T47D (cell line): ENCODE measurements around the gene TOR1AIP1.

Source experiments
- DNase-seq, 2 experiments: peaks; one replicate each; pipeline versions ENCODE4 v3.0.0 to v3.0.0-alpha.2; 2011 to 2012; ENCODE audit warnings: low read depth in 1 of 2, low spot score in 1 of 2
- JUND ChIP-seq: IDR thresholded peaks from 2 replicates; pipeline ENCODE4 v1.6.1; 2012; ENCODE audit warnings: low read depth
- in situ Hi-C: cut with HindIII; loops from 2 replicates; pipeline ENCODE4 v1.10.0; 2016; ENCODE audit warnings: low sequenced_read_pairs, low pct_unique_long_range_greater_than_20kb

The TOR1AIP1 gene

DNA sequence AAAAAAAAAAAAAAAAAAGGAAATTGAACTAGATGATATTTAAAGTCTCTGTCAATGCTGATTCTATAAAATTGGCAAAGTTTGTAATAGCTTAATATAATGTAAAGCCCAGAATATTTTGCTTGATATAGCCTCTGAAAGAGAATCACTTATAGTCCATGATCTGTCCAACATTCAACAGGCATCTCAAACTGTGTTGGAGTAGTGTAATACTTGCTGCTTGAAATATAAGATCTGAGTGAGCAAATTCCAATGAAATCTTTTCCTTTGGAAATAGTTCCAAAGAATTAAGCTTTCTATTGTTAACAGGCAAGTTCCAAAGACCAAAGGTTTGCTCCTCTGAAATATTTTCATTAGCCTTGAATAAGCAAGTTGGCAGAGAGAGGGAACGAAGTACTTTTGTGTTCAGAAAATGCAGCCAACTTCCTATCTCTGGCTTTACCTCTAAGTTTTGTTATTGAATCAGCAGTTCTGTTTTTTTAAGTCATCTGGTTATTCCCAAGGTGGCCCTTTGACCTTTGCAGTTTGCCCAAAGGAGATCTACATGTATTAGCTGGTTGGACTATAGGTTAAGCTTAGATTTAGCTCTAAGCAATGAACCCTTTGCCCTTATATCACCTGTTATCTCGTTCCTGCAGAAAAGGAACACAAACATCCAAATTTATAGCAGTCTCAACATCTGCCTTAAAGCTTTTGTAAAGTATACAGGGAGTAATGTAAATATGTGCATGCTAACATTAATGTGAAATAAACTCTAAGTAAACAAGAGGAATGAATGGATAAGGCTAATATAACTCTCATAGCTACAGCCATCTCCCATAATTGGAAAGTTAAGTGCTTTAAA lies 48.1 kb downstream of the TOR1AIP1 start:
- no peak for TF ChIP-seq JUND
- in situ Hi-C loops, result no loop called here
- DNase-seq, result no peak

DNA sequence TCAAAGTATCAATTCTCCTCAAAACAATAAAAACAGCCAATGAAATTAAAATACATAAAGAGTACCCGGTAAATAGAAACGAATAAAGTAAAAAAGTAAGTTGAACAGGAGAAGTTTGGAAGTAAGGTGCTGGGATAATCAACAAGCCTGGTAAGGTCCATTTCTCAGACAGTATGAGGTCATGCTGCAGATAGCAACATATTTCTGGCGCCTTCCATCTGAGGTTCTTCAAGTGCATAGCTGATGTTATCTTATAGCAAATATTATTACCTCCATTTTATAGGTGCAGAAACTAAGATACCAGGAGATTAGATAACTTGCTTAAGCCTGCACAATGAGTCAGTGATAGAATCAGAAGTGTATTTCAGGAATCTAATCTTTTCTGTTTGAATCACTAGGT lies 48.8 kb downstream of the TOR1AIP1 start:
- peak; percentile 69; the same call in 1 of the 2 replicates for TF ChIP-seq JUND
- in situ Hi-C loops, result no loop called here
- no peak for DNase-seq

DNA sequence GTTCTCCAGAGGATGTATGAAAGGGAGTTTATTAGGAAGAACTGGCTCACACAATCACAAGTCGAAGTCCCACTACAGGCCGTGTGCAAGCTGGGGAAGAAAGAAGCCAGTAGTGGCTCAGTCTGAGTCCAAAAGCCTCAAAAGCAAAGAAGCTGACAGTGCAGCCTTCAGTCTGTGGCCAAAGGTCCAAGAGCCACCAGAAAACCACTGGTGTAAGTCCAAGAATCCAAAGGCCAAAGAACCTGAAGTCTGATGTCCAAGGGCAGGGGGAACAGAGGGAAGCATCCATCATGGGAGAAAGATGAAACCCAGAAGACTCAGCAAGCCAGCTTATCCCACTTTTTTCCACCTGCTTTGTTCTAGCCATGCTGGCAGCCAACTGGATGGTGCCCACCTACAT lies 51.1 kb downstream of the TOR1AIP1 start:
- in situ Hi-C loops, result no loop called here
- no peak for DNase-seq
- no peak for TF ChIP-seq JUND

DNA sequence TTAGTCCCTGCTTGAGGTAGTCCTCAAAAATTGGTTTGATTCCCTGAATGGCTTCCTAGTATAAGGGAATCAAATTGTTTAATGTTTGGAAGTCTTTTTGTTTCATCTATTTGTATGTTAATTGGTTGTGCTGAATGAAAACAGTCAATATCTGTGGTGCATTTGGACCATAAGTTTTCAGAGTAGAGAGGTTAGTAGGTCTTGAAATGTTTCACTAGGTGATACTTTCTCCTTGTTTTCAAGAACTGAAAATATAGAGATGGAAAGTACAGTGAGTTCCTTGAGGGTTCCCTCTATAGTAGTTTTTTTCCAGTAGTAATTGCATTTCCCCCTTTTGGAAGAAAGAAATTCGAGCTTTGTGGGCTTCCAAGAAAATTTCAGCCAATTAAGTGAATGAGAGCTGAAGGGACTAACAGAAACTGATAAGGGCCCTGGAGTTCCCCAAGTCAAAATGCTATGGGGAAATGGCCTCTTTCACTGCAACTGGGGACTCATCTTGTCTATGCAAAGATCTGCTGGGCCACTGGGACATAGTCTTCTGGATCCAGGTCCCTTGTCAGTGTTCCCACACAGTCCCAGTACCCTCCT lies 53.9 kb downstream of the TOR1AIP1 start:
- no peak for DNase-seq
- TF ChIP-seq JUND, result no peak
- in situ Hi-C loops, result no loop called here

DNA sequence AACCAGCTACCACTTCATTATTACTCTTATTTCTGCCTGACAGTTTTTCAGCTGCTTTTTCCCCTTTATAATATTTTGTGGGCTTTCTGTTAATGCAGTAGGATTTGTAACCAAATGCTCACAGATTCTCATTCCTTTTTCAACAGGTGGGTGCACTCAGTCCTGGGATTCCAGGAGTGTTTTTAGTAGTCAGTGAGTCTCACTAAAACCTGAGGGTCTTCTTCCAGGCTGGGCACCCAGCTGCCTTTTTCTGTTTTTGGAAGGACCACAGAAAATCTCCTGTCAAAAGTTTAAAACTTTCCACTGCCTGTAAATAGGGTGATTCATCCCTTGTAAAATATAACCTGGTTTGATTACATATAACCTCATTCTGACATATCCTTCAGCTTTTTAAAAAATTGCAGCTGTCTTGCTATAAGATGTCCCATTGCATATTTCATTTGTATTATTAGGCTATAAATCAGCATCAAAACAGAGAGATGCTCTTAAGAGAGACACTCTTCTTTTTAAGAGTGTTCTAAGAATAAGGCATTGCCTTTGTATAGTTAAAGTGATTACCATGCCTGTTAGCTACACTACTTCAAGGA lies 55.7 kb downstream of the TOR1AIP1 start:
- TF ChIP-seq JUND, result no peak
- in situ Hi-C loops, result no loop called here

DNA sequence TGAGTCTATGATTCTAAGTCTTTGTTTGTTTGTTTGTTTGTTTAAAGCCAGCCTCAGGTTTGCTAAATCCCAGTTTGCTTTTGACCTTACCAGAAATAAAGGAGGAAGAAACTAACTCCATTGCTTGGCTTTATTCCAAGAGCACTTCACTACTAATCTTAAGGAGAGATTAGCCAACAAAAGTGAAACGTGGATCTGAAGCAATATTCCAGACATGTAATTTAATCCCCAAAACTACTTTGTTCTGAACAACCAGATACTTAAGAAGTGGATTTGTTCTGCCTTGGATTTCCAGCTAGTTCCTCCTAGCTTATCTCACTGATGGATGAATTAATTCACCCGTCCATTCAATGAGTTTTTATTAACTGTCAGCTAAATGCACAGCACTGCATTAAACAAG lies 56.7 kb downstream of the TOR1AIP1 start:
- in situ Hi-C loops, result no loop called here
- DNase-seq, result no peak
- TF ChIP-seq JUND, result no peak

More for the DNA sequence above, 55.7 kb downstream of the TOR1AIP1 start:
- no peak for DNase-seq

DNA sequence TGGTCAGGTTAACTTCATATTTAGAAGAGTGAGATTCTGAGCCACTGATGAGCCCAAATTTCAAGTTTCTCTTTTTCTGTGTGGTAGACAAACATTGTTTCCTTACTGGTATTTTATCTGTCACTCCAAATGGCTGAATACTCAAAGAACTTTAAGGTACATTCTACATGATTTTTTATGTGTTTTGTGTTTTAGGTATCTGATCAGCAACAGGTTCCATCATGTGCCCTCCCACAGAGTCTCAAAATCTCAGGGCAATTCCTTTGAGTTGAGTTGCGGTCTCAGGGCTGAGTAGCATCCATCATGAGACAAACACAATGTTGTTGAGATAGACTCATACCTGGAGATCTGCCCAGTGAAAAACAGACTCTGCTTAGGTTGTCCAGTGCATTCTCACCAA lies 57.9 kb downstream of the TOR1AIP1 start:
- no peak for TF ChIP-seq JUND
- no peak for DNase-seq
- in situ Hi-C loops, result no loop called here

DNA sequence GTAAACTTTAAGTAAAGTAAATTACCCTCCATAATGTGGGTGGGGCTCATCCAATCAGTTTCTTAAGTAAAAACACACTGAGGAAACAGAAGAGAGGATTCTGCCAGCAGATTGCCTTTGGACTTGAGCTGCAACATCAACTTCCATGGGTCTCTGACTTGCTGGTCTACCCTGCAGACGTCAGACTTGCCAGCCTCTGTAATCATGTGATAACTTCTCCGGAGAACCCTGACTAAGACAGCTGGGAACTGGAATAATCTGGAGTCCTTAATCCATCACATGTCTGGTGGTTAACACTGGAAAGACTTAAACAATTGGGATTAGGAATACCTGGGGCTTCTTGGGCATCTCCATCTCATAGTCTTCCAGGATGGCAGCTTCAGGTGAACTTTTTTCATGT lies 59.4 kb downstream of the TOR1AIP1 start:
- no peak for DNase-seq
- no peak for TF ChIP-seq JUND

DNA sequence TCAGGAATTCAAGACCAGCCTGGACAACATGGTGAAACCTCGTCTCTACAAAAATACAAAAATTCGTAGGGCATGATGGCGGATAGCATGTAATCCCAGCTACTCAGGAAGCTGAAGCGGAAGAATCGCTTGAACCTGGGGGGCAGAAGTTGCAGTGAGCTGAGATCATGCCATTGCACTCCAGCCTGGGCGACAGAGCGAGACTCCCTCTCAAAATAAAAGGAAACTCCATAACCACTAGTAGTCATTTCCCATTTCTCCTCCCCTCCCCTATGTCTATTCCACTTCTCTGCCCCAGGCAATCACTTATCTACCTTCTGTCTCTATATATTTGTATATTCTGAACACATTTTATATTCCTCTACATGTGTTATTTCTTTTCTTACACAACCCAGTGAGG lies 68.6 kb downstream of the TOR1AIP1 start:
- in situ Hi-C loops, result no loop called here
- no peak for DNase-seq
- TF ChIP-seq JUND, result no peak

More for the DNA sequence above, 59.4 kb downstream of the TOR1AIP1 start:
- in situ Hi-C loops, result no loop called here

DNA sequence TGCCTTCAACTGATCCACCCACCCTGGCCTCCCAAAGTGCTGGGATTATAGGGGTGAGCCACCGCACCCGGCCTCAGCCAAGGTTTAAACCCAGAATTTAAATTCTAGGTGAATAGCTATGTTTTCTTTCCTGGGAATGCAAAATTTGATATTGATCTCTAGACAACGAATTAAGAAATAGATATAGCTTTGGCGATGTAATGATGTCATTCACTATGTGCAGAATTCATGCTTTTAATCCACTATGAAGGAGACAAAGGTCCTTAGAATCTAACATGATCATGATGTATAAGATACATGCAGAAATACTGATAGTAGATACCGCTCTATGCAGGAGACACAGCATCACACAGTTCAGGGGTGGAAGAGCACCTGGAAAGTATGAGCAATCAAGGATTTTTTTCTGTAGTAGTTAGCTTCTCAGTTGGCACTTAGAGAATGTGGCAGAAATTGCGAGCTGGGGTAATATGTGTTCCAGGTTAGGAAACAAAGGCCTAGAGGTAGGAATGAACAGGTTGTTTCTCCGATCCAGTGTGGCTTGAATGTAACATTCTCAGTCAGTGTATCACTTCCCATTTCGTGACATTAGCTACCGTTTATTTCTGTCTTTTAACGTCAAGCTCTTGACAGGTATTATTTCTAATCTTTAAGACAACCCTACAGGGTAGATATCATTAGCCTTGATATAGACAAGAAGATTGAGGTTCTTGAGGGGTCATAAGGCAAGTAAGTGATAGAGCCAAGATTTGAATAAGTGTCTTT lies 69.5 kb downstream of the TOR1AIP1 start:
- in situ Hi-C loops, result no loop called here
- no peak for TF ChIP-seq JUND
- DNase-seq, result no peak

DNA sequence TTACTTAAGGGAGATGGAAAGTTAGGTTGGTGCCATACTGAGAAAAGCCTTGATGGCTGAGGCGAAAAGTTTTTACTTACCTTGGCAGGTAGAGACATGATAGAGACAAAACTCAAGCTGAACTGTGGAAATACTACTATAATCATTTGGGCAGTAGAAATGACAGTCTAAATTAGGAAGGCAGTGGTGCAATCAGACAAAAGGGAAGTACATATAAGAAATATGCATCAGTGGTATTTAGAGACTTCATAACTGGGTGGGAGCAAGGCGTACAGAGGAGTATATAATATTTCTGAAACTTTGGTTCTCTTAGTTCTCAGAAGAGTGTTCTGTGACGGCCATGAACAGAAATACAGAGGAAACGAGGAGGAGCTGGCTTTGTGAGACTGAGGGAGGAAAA lies 70.1 kb downstream of the TOR1AIP1 start:
- no peak for TF ChIP-seq JUND
- DNase-seq, result no peak
- in situ Hi-C loops, result no loop called here

DNA sequence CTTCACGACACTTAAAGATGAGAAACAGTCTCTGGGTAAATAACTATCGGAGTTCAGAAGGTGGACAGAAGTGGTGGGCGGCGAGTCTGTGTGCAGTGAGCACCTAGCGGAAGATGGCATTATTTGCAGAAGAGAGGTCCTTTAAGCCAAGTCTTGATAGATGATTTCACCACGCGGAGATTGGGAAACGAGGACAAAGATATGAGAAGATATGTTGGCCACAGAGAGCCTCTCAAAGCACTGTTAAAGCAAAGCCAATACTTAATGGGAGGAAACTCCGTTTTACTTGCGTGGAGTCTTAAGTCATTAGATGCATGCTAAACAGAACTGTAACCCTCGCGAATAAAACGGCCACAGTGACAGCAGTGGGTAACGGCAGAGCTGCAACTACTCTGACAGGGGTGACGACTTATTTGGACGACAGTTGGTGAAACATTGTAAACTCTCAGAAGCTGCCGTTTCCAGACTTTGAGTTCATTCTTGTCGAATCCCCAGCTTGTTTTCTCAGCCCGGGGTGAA lies 71.9 kb downstream of the TOR1AIP1 start:
- in situ Hi-C loops, result no loop called here
- TF ChIP-seq JUND, result no peak
- no peak for DNase-seq
